Stimulated activated CD8-positive, alpha-beta memory T cell treated with anti-CD3 and anti-CD28 coated beads, Interleukin-4, amount 100 ng/mL, for 1 hour (primary cell): ENCODE results near the gene ABCB9.

Source experiments
- DNase-seq, 2 donors: peaks; one replicate each; pipeline ENCODE4 v3.0.0-alpha.2; 2020; ENCODE audit warnings: low read depth in 2 of 2, low spot score in 1 of 2

The ABCB9 gene

GRCh38 chr12:122994781-122995502, 28.7 kb upstream of the ABCB9 start:
- DNase-seq = no peak

DNA sequence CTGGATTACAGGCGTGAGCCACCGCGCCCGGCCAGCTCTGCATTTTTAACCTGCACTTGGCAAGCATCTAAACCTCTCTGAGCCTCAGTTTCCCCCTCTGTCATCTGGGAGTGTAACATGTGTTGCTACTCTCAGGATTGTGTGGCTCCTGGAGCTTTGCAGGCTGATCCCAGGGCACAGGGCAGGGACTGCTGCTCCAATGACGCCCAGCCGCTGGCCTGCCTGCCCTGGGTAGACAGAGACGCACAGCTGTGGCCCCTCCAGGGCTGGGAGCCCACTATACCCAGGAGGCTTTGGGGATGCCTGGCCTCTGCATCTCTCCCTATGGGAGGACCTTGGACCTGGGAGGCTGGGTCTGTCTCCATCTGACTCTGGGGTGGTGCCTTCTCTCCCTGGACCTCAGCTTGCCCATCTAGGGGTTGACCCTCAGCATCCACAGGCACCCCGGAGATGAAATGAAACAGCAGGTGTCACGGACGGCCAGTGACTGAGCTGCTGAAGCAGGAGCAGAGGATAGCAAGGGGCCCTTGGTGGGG, 27.9 kb upstream of the ABCB9 start:
- no peak for DNase-seq

GRCh38 chr12:122992386-122992785, 26.1 kb upstream of the ABCB9 start:
- DNase-seq = no peak

- DNase-seq = no peak
Measured at GRCh38 chr12:122991623-122992275, 25.5 kb upstream of the ABCB9 start.

DNA sequence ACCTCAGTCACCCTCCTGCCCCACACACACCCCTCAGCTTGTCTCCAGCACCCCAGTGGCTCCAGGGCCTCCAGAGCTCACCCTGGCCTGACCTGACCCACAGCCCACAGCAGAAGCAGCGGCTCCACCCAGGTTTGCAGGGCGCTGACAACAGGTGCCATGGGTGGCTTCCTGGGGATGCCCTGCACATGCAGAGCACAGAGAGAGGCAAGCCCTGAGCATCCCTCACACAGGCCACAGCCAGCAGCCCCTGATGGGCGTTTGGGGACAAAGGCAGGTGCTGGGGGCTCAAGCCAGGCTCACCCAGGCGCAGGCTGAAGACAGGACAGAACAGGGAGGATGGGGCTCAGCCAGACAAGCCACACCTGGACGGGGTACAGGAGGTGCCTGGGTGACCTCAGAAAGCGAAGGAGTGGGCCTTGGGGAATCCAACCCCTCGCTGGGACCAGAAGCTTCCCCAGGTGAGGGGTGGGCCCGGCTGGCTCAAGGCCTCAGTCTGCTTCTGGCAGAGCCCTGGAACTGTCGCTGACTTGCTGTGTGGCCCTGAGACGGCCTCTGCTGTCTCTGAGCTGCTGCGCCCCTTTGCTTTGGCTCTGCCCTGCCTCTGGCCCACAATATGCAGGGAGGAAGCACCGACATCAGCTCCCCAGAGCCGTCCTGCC, 24.8 kb upstream of the ABCB9 start:
- no peak for DNase-seq

- no peak for DNase-seq
Measured at GRCh38 chr12:122990561-122990960, 24.3 kb upstream of the ABCB9 start.

DNA sequence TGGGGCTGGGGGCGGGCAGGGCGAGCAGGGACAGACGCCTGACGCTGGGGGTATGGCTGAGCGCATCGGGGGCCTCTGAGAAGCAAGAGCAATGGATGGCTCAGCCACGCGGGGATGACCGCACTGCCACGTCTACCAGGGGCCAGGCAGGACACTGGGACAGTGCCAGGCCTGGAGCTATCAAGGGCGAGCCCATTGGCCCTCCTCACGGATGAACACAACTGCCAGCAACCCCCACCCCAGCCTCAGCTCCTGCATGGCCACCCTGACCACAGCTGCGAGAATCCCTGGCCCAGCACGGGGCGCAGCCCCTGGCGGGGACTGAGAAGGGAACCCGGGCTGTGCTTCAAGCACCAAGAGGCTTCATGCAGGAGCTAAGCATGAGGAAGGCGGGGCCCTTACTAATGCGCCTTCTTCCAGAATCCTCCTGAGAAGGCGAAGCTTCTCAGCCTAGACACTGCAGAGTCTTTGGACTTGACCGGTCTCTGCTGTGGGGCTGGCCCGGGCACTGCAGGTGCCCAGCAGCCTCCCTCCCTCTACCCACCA, 23.7 kb upstream of the ABCB9 start:
- DNase-seq = no peak

GRCh38 chr12:122989225-122989839, 23.1 kb upstream of the ABCB9 start:
- DNase-seq = no peak

GRCh38 chr12:122988612-122989212, 22.4 kb upstream of the ABCB9 start:
- DNase-seq = no peak

DNA sequence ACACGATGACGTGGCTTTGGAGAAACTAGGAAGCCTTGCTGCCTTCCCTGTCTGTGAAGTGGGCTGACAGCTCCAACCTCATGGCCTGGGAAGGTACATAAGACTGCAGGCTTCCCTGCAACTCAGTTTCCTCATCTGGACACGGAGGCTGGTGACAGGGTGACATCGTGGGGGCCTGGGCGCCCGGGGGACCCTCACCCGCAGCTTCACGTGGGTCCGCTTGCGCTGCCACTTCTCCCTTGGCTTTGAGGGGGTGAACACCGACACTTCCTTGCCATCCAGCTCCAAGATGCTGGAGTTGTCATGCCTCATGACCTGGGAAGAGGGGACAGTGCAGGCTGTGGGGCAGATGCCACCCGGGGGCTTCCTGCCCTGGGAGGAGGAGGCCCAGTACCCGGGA, 21.8 kb upstream of the ABCB9 start:
- no peak for DNase-seq

- DNase-seq = no peak
Measured at GRCh38 chr12:122987086-122987951, 21.1 kb upstream of the ABCB9 start.

DNA sequence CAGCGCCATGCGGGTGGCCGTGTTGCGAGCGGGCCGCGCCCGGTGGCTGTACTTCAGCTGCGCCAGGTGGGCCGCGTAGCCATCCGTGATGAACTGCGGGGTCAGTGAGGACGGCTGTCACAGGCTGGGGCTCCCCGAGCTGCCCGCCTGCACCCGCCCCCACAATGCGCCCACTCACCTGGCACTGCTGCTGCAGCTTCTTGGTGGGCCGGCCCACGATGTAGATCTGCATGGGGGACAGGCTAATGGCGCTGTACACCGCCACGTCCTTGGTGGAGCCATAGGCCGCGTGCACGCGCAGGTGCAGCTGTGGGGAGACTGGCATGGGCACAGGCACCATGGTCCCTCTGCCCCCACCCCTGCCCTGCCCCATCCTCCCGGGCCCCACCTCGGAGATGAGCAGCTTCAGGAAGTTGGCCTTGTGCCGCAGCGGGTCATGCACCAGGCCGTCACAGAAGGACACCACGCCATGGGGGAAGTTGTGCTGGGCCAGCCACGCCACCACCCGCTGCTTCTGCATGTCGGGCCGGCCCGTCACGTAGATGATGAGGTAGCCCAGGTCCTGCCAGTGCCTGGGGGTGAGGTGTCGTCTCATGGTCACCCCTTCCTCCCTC, 20.1 kb upstream of the ABCB9 start:
- no peak for DNase-seq

DNA sequence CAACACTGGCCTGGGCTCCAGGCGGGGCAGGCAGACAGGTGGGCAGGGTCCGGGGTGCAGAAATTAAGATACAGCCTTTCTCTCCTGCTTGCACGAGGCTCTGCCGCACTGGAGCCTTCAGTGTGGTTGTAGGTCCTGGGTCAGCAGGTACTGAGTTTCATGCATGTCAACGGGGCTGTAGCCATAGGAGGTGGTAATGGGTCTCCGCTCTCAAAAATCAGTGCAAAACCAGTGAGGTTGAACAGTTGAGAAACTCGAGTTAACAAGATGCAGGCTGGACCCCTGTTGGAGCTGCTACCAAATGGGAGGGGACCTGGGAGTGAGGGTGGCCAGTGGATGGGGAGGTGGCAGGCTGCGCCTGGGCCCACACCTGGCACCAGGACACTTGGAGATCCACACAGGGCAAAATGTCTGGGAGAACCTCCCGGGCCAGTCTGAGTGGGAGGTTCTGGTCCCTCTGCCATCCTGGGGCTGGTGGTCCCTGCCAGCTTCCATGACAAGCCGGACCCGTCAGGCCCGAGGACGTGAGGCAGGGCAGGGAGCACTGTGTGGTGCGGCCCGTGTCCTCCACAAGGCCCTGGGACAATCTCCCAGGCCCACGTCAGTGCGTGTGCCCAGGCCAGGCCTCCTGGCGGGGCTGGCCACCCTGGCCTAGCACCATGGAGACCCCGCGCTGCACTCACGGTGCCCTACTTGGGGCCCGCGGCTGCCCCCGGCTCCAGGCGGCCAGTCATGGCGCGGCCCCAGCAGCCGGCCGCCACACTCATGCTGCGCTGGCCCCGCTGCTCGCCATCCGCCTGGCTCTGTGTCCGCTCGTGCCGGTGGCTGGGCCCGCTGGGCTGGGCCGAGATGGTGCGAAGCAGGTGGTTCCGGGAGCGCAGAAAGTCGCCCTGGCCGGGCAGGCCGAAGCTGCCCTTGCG, 19.3 kb upstream of the ABCB9 start:
- no peak for DNase-seq

- DNase-seq = no peak
Measured at GRCh38 chr12:122984612-122985337, 18.5 kb upstream of the ABCB9 start.

DNA sequence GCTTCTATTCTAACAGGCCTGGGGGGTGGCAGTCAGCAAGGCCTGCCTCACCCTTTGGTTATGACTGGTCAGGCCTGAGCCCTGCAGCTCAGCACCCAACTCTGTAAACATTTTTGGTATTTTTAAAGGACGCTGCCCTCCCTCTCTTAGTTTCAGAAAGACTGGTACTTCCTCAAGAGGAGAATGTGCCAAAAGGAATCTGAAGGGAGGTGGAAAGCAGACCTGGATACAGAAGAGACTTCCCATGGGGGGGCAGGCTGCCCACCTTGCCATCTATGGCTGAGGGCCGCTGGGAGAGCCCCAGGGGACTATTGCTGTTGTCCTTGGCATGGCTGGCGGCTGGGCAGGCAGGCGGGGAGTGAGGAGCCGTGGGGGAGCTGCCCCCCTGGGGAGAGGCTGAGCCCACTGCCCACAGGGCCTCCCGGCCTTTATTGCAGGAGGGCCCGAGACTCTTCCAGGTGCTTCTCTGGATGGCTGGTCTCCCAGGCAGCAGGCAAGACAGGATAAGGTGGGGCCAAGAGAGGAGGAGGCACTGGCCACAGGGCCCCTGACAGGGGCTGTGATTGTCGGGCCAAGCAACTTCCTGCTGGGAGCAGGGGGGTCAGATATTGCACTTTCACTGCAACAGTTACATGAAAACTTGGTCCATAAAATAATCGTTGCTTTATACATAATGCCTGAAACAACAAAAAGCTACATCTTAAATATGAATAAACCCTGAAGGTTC, 17.7 kb upstream of the ABCB9 start:
- no peak for DNase-seq

GRCh38 chr12:122982963-122983788, 16.9 kb upstream of the ABCB9 start:
- no peak for DNase-seq
